Adrenal gland (tissue), 5 donors: ENCODE data around the gene GAL3ST1.

Experiments used
- POLR2A ChIP-seq, 2 donors: fragments of 450-650 bp; IDR thresholded peaks; one replicate each; pipeline ENCODE4 v1.6.1; 2017; ENCODE audit warnings: antibody characterized with exemption in 2 of 2, mild to moderate bottlenecking in 2 of 2, moderate library complexity in 1 of 2
- TF ChIP-seq, protein P1 (sequence below), 6 experiments: fragments of 450-650 bp in 4 of 6; fragments of 200-600 bp in 2 of 6; sonication (generic) in 1 of 6; IDR thresholded peaks; 1 replicate in 5 of 6; 2 replicates in 1 of 6; pipeline versions ENCODE4 v1.5.1 to v1.8.0; 2016 to 2021; ENCODE audit warnings: antibody characterized with exemption in 6 of 6, mild to moderate bottlenecking in 2 of 6, moderate library complexity in 1 of 6
- donor health status: DM: no; HTN: no; CAD: no.

DNA sequence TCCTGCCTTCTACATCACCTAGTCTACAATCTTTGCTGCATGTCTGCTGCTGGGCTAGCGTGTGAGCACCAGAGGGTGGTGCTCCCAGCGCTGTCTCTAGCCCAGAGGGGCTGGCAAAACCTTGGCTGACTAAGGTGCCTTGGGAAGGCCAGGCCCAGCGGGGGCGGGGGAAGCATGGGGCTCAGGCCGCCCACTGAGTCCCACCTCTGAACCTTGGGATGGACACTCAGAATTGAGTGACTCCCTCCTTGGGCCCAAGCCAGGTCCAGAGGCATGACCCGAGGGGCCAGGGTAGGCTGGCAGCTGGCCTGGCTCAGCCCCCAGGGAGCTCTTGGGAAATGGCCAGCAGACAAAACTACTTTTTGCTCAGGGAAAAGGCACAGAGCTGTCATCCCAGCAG is 7.6 kb upstream of the GAL3ST1 start:
- TF ChIP-seq, protein P1, sequence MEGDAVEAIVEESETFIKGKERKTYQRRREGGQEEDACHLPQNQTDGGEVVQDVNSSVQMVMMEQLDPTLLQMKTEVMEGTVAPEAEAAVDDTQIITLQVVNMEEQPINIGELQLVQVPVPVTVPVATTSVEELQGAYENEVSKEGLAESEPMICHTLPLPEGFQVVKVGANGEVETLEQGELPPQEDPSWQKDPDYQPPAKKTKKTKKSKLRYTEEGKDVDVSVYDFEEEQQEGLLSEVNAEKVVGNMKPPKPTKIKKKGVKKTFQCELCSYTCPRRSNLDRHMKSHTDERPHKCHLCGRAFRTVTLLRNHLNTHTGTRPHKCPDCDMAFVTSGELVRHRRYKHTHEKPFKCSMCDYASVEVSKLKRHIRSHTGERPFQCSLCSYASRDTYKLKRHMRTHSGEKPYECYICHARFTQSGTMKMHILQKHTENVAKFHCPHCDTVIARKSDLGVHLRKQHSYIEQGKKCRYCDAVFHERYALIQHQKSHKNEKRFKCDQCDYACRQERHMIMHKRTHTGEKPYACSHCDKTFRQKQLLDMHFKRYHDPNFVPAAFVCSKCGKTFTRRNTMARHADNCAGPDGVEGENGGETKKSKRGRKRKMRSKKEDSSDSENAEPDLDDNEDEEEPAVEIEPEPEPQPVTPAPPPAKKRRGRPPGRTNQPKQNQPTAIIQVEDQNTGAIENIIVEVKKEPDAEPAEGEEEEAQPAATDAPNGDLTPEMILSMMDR (IDR thresholded peaks at IDR 0.05) = no peak
- TF ChIP-seq POLR2A (IDR thresholded peaks at IDR 0.05) = no peak
